ENCODE results near the gene NFATC4.

The NFATC4 gene

DNA sequence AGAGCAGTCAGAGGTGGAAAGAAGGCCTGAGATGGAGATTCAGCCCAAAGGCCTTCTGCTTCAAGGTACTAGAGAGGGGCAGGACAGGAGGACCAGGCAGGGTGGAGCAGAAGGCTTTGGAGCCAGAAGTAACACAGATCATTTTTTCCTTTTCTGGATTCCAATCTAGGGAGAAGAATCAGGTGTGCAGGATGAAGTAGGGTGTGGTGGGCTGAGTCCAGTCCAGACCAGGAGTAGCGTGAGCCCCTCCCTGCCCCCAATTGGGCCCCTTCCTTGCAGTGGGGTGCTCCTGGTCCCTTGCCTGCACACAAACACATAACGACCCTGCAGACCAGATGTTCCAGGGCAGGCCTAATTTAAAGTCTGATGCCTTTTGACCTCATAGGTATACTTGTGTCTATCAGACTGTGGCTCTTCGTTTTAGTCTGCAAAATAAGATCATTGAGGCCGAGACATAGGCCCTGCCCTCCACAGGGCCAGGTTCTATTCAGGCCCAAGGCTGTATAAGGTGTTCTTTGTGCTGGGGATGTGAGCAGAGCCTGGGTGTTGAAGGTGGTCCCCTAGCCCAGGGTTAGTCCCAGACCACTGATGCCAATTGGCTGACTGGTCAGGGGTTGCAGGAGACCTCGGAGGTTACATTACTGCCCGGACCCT, 29.8 kb downstream of the NFATC4 start:
- TF ChIP-seq, protein P1, sequence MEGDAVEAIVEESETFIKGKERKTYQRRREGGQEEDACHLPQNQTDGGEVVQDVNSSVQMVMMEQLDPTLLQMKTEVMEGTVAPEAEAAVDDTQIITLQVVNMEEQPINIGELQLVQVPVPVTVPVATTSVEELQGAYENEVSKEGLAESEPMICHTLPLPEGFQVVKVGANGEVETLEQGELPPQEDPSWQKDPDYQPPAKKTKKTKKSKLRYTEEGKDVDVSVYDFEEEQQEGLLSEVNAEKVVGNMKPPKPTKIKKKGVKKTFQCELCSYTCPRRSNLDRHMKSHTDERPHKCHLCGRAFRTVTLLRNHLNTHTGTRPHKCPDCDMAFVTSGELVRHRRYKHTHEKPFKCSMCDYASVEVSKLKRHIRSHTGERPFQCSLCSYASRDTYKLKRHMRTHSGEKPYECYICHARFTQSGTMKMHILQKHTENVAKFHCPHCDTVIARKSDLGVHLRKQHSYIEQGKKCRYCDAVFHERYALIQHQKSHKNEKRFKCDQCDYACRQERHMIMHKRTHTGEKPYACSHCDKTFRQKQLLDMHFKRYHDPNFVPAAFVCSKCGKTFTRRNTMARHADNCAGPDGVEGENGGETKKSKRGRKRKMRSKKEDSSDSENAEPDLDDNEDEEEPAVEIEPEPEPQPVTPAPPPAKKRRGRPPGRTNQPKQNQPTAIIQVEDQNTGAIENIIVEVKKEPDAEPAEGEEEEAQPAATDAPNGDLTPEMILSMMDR (IDR thresholded peaks at IDR 0.05), result no peak

DNA sequence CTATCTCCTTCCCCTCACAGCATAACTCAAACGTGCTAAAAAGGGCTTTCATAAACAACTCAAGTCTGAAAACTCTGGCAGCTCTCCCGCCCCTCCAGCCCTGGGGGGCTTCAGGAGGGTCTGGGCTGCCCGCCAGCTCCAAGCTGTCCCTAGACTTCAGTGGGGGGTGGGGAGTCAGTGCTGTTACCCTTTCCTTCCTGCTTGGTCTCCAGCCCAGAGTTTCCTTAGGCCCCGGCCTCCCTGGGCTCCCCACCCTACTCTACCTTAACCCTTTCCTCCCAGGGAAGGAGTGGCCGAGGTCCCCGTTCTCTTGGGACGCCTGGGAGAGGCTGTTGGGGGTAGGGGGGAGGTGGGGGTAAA, 30.3 kb downstream of the NFATC4 start:
- TF ChIP-seq, protein P1 (IDR thresholded peaks at IDR 0.05), result no peak

DNA sequence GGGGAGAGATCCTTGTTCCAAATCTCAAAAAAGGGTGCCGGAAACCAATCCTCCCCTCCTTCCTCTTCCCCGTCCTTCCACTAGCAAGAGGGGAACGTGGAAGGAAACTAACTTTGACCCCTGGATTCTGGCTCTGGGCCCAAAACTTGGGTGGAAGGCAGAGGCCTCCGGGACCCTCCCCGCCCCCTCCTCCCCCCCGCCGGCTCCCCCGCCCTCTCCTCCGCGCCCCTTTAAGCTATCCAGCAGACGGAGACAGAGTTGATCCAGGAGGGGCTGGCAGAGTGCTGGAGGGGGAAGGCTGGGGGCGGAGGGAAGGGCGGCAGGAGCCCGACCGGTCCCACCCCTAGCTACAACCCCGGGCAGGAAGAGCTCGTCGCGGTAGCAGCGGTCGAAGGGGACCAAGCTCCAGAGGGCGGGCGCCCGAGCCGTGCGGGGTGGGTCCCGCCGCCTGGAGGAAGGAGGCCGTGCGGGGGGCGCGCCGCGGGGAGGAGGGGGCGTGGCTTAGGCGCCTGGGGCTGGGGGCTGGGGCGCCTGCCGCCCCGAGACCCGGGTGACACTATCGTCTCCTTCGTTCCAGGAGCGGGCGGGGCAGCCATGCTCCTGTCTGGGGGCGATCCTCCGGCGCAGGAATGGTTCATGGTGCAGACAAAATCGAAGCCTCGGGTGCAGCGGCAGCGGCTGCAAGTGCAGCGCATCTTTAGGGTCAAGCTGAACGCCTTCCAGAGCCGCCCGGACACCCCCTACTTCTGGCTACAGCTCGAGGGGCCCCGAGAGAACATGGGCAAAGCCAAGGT, 30.9 kb downstream of the NFATC4 start, which contains the start of gene NYNRIN:
Gene NYNRIN, plus strand, starts transcription at position 351 of the 794 bp plus-strand sequence. Its CDS starts 244 bp downstream, at position 595.
- TF ChIP-seq, protein P1 (IDR thresholded peaks at IDR 0.05), result no peak

DNA sequence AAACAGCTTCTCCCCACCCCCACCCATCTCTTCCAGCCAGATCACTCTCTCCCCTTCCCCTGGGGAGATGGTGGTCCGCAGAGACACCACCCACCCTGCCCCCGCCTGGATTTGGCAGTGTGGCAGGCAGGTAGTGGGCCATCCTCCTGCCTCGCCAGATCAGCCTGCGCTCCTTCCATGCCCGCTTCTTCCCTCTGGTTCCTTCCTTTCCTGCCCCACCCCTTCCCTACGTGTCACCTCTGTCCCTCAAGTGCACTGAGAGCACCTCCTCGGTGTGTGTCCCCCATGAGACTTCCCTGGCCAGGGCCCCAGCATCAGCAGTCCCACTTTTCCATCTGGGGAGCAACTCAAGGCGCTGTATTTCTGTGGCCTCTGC, 31.5 kb downstream of the NFATC4 start:
- TF ChIP-seq, protein P1 (IDR thresholded peaks at IDR 0.05), result no peak

DNA sequence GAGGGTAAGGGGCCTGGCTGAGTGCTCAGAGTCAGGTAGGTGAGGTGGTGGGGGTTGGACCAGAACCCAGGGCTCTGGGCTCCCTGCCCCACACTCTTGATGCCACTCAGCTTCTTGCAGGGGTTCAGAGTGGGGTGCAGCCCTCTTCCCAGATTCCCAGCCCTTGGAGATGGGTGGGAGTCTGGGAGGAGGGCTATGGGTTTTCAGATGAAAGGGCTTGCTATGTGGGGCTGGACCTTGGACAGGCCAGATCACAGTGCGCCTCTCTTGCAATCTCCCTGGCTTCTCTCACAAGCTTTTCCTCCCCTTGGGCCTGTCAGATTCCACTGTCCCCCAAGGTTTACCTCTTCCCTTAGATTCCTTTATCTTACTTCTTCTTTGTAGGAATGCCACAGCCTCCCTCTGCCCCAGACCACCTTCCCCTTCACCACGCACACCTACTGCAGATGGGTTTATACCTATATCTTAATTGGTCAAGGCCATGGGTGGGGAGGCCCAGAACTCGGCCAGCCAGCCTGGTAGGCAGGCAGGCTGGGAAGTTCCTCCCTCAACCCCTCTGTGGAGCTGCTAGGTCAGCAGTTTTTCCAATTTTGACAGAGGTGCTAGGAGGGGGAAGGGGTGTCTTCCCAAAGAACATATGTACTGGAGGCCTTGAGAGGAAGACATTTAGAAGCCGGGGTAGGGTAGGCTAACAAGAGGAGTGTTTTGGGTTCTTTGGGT, 32.2 kb downstream of the NFATC4 start:
- TF ChIP-seq, protein P1 (IDR thresholded peaks at IDR 0.05), result no peak

DNA sequence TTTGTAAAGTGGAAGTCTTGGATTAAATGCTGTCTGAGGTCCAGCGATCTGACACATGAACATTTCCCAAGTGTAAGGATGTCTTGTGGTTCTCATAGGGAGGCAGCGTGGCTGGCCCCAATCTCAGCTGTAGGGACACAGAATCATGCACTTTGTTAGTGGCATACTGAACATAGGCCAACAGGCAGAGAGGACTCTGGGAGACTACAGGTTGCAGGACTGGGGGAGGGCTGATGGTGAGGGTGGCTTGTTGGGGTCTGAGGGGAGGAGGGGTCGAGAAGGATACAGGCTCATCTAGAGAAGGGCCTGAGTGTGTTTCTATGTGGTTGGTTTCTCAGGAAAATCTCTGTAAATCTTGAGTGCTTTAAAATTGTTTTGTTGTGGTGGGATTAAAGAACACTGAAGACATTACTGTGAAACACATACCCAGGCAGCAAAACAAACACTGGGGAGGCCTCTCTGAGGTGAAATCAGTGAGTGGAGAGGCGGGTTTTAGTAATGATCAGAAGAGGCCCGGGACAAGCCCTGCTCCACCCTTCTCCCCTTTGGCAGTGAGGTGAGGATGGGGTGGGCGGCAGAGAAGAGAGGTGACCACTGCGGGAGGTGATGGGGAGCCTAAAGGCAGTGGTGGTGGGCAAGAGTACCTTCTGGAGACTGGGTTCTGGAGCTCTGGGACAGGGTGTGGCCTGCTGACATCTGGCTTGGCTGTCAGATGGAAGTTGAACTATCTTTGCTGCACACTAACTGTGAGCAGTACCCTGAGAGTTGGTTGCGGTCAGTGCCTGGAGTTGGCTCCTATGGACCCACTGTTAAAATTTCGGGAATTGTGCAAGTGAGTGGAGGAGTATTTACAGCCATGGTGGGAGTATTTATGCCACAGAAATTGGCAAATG, 34.1 kb downstream of the NFATC4 start:
- TF ChIP-seq, protein P1 (IDR thresholded peaks at IDR 0.05), result no peak
